Suprapubic skin (tissue), 4 donors: ENCODE data around the gene GRB10.

Experiments used
- CTCF ChIP-seq, 2 donors: fragments of 200-600 bp in 1 of 2; fragments of 450-650 bp in 1 of 2; sonication (generic) in 1 of 2; IDR thresholded peaks; one replicate each; pipeline ENCODE4 v1.5.1; 2016 to 2019; ENCODE audit warnings: antibody characterized with exemption in 2 of 2, mild to moderate bottlenecking in 1 of 2, moderate library complexity in 1 of 2
- EP300 ChIP-seq: sonication (generic); formaldehyde crosslinking; IDR thresholded peaks from one replicate; pipeline ENCODE4 v1.6.1; 2017; ENCODE audit warnings: antibody characterized with exemption
- POLR2A ChIP-seq, 2 donors: fragments of 450-650 bp; IDR thresholded peaks; one replicate each; pipeline ENCODE4 v1.6.1; 2017; ENCODE audit warnings: antibody characterized with exemption in 2 of 2, mild to moderate bottlenecking in 2 of 2, moderate library complexity in 2 of 2
- POLR2AphosphoS5 ChIP-seq, 3 donors: sonication (generic); formaldehyde crosslinking; IDR thresholded peaks; one replicate each; pipeline ENCODE4 v1.6.1; 2017; ENCODE audit warnings: antibody characterized with exemption in 3 of 3

DNA sequence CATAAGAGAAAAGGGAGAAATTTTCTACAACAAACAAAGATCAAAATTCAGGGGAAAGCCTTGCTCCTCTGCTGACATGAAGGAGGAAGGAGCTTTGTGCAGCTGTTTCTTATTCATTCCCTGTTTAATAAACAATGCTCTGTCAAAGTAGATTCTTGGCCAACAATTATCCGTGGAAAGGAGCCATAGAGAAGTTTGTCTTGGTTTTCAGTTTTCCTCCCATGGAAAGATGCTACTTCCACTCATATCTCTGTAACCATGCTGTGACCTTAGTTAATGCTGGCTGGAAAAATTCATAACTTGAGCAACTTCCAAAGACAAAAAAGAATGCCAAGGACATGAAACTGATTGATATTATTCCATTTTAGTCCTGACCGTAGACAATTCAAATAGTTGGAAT is 225.6 kb downstream of the GRB10 start:
- TF ChIP-seq POLR2AphosphoS5 (IDR thresholded peaks at IDR 0.05) (no peak), CTCF (IDR thresholded peaks at IDR 0.05) (no peak), POLR2A (IDR thresholded peaks at IDR 0.05) (no peak), EP300 (no peak)
